PFSK-1 (cell line): ENCODE measurements around the gene AAK1.

Experiments
- FOXP2 ChIP-seq: optimal IDR thresholded peaks from 2 replicates; pipeline ENCODE3; 2011; ENCODE audit warnings: borderline replicate concordance, control low read depth, inconsistent platforms; ENCODE audit not compliant: insufficient read depth; ENCODE audit errors: extremely low read length, extremely low read depth
- POLR2AphosphoS5 ChIP-seq: IDR thresholded peaks from 2 replicates; pipeline ENCODE4 v1.6.1; 2012; ENCODE audit warnings: low read depth, mild to moderate bottlenecking, control low read depth, low read length, moderate library complexity
- REST ChIP-seq, 2 experiments: IDR thresholded peaks; 2 replicates each; pipeline versions ENCODE4 v1.6.1 to v1.8.0; 2011 to 2012; ENCODE audit warnings: low read depth in 2 of 2, low read length in 2 of 2, control low read depth in 1 of 2, inconsistent platforms in 1 of 2, mild to moderate bottlenecking in 1 of 2, moderate library complexity in 1 of 2; ENCODE audit not compliant: insufficient read depth in 1 of 2
- SIN3A ChIP-seq: IDR thresholded peaks from 2 replicates; pipeline ENCODE4 v1.6.1; 2012; ENCODE audit warnings: mild to moderate bottlenecking, low read length, moderate library complexity, borderline replicate concordance; ENCODE audit not compliant: insufficient read depth
- TAF1 ChIP-seq: IDR thresholded peaks from 2 replicates; pipeline ENCODE4 v1.6.1; 2012; ENCODE audit warnings: low read length, control low read depth, borderline replicate concordance; ENCODE audit not compliant: insufficient read depth

AAK1 gene

GRCh38 chr2:69639266-69639665 is 4.3 kb downstream of the AAK1 start:
- no peak for TF ChIP-seq FOXP2
- TF ChIP-seq TAF1 = no peak
- TF ChIP-seq POLR2AphosphoS5 = no peak
- TF ChIP-seq SIN3A = no peak
- TF ChIP-seq REST (IDR thresholded peaks at IDR 0.05; ENCODE audit: insufficient read depth in 1 of 2, low read depth in 2 of 2, low read length in 2 of 2) = no peak

- TF ChIP-seq FOXP2 = no peak
These were observed 4.9 kb downstream of the AAK1 start for GRCh38 chr2:69638630-69639029.

GRCh38 chr2:69637923-69638322 is 5.6 kb downstream of the AAK1 start:
- TF ChIP-seq SIN3A = no peak
- no peak for TF ChIP-seq REST (IDR thresholded peaks at IDR 0.05; ENCODE audit: insufficient read depth in 1 of 2, low read depth in 2 of 2, low read length in 2 of 2)
- TF ChIP-seq TAF1 = no peak
- TF ChIP-seq POLR2AphosphoS5 = no peak
- no peak for TF ChIP-seq FOXP2

- TF ChIP-seq POLR2AphosphoS5 (no peak), FOXP2 (no peak), TAF1 (no peak), SIN3A (no peak), REST (IDR thresholded peaks at IDR 0.05; ENCODE audit: insufficient read depth in 1 of 2, low read depth in 2 of 2, low read length in 2 of 2) (no peak)
These were observed 7.1 kb downstream of the AAK1 start for GRCh38 chr2:69636395-69636794.

- no peak for TF ChIP-seq FOXP2
- TF ChIP-seq POLR2AphosphoS5 = no peak
- no peak for TF ChIP-seq SIN3A
- TF ChIP-seq REST (IDR thresholded peaks at IDR 0.05; ENCODE audit: insufficient read depth in 1 of 2, low read depth in 2 of 2, low read length in 2 of 2) = no peak
These were observed 8.1 kb downstream of the AAK1 start for GRCh38 chr2:69635432-69635831.
